Tibial nerve (tissue), 4 donors: ENCODE data around the gene SLC22A31.

Source experiments
- EP300 ChIP-seq, 2 donors: sonication (generic); formaldehyde crosslinking; IDR thresholded peaks; one replicate each; pipeline ENCODE4 v1.6.1; 2017; ENCODE audit warnings: antibody characterized with exemption in 2 of 2, mild to moderate bottlenecking in 1 of 2
- POLR2A ChIP-seq, 2 donors: fragments of 450-650 bp; IDR thresholded peaks; one replicate each; pipeline ENCODE4 v1.6.1; 2017; ENCODE audit warnings: antibody characterized with exemption in 2 of 2, mild to moderate bottlenecking in 2 of 2, moderate library complexity in 2 of 2
- TF ChIP-seq, protein P1 (sequence below), 5 experiments: fragments of 200-600 bp in 3 of 5; fragments of 450-650 bp in 2 of 5; sonication (generic) in 3 of 5; IDR thresholded peaks; one replicate each; pipeline ENCODE4 v1.5.1; 2016 to 2019; ENCODE audit warnings: antibody characterized with exemption in 5 of 5, mild to moderate bottlenecking in 3 of 5, moderate library complexity in 2 of 5

DNA sequence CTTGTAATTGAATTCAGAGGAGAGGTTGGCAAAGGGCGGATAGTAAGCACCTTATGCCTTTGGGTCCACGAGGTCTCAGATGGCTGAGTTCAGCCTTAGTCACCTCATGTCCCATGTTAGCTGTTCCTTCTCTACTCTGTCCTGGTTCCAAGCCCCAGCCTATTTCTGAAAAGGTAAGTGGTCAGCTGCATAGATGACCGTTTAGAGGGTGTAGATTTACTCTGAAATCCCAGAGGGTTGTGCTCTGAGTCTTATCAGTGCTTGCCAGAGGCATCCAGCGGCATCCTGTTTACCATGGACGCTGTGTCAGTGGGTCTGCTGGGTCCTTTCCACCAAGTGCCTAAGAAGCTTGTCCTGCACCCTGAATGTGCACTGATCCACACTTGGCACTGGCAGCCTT, 19.0 kb upstream of the SLC22A31 start:
- TF ChIP-seq, protein P1, sequence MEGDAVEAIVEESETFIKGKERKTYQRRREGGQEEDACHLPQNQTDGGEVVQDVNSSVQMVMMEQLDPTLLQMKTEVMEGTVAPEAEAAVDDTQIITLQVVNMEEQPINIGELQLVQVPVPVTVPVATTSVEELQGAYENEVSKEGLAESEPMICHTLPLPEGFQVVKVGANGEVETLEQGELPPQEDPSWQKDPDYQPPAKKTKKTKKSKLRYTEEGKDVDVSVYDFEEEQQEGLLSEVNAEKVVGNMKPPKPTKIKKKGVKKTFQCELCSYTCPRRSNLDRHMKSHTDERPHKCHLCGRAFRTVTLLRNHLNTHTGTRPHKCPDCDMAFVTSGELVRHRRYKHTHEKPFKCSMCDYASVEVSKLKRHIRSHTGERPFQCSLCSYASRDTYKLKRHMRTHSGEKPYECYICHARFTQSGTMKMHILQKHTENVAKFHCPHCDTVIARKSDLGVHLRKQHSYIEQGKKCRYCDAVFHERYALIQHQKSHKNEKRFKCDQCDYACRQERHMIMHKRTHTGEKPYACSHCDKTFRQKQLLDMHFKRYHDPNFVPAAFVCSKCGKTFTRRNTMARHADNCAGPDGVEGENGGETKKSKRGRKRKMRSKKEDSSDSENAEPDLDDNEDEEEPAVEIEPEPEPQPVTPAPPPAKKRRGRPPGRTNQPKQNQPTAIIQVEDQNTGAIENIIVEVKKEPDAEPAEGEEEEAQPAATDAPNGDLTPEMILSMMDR (IDR thresholded peaks at IDR 0.05) = no peak
- no peak for TF ChIP-seq POLR2A (IDR thresholded peaks at IDR 0.05)
- TF ChIP-seq EP300 (IDR thresholded peaks at IDR 0.05) = no peak
